CD4-positive, alpha-beta T cell treated with Interleukin-10 for 1 hour (primary cell): ENCODE results near the gene PRKCB.

Experiments
- DNase-seq: peaks from one replicate; pipeline ENCODE4 v3.0.0-alpha.2; 2020

Gene PRKCB

GRCh38 chr16:23867566-23867965, 31.8 kb downstream of the PRKCB start:
- no peak for DNase-seq

- DNase-seq = no peak
These were observed 32.4 kb downstream of the PRKCB start for GRCh38 chr16:23868136-23868535.

- DNase-seq = peak; percentile 39
These were observed 33.3 kb downstream of the PRKCB start for GRCh38 chr16:23869052-23869451.

- DNase-seq = no peak
These were observed 36.1 kb downstream of the PRKCB start for GRCh38 chr16:23871924-23872323.

- no peak for DNase-seq
These were observed 39.0 kb downstream of the PRKCB start for GRCh38 chr16:23874613-23875294.

GRCh38 chr16:23876256-23876896, 40.6 kb downstream of the PRKCB start:
- DNase-seq = no peak

GRCh38 chr16:23877107-23878070, 41.6 kb downstream of the PRKCB start:
- peak; percentile 32 for DNase-seq

- no peak for DNase-seq
These were observed 44.1 kb downstream of the PRKCB start for GRCh38 chr16:23879735-23880373.

GRCh38 chr16:23889189-23889588, 53.4 kb downstream of the PRKCB start:
- no peak for DNase-seq

- no peak for DNase-seq
These were observed 58.2 kb downstream of the PRKCB start for GRCh38 chr16:23893986-23894385.

GRCh38 chr16:23895052-23895451, 59.3 kb downstream of the PRKCB start:
- DNase-seq = no peak

GRCh38 chr16:23896832-23897821, 61.3 kb downstream of the PRKCB start:
- peak; percentile 15 for DNase-seq

GRCh38 chr16:23898682-23899430, 63.1 kb downstream of the PRKCB start:
- DNase-seq = no peak

GRCh38 chr16:23899869-23900268, 64.1 kb downstream of the PRKCB start:
- DNase-seq = no peak

- no peak for DNase-seq
These were observed 64.8 kb downstream of the PRKCB start for GRCh38 chr16:23900480-23901177.

- no peak for DNase-seq
These were observed 65.6 kb downstream of the PRKCB start for GRCh38 chr16:23901178-23902033.

GRCh38 chr16:23902034-23902747, 66.4 kb downstream of the PRKCB start:
- DNase-seq = no peak

GRCh38 chr16:23902748-23903414, 67.1 kb downstream of the PRKCB start:
- DNase-seq = no peak
